Subcutaneous adipose tissue (tissue), 4 donors: ENCODE measurements around the gene ATG9A. TPM values are rescaled to one million over a fixed set of nuclear protein-coding genes. Genes with fewer than 3 reads are reported as not detected.

ENCODE experiments used
- total RNA-seq, 4 donors: library from RNA; depleted of rRNA; stranded (reverse); fragments of >200 nt; gene quantifications; one replicate each; pipeline ENCODE4 v1.1.0, GENCODE V29; 2016
- TF ChIP-seq, protein P1 (sequence below): fragments of 450-650 bp; IDR thresholded peaks from one replicate; pipeline ENCODE4 v1.5.1; 2016; ENCODE audit warnings: low read depth, mild to moderate bottlenecking, control low read depth, antibody characterized with exemption, moderate library complexity

ATG9A gene
- total RNA-seq, 4 donors from 2014 or later = 29.0 to 54.1 (median 30.3) TPM

GRCh38 chr2:219245148-219245898 lies 15.9 kb upstream of the ATG9A start, which contains the start of the genes GLB1L and STK16:
Gene GLB1L, minus strand, starts transcription at chr2:219245444. Its CDS starts 1,871 bp downstream, at chr2:219243573.
Gene STK16, plus strand, starts transcription at chr2:219245479. Its CDS starts 521 bp downstream, at chr2:219246000.
- TF ChIP-seq, protein P1, sequence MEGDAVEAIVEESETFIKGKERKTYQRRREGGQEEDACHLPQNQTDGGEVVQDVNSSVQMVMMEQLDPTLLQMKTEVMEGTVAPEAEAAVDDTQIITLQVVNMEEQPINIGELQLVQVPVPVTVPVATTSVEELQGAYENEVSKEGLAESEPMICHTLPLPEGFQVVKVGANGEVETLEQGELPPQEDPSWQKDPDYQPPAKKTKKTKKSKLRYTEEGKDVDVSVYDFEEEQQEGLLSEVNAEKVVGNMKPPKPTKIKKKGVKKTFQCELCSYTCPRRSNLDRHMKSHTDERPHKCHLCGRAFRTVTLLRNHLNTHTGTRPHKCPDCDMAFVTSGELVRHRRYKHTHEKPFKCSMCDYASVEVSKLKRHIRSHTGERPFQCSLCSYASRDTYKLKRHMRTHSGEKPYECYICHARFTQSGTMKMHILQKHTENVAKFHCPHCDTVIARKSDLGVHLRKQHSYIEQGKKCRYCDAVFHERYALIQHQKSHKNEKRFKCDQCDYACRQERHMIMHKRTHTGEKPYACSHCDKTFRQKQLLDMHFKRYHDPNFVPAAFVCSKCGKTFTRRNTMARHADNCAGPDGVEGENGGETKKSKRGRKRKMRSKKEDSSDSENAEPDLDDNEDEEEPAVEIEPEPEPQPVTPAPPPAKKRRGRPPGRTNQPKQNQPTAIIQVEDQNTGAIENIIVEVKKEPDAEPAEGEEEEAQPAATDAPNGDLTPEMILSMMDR = no peak

DNA sequence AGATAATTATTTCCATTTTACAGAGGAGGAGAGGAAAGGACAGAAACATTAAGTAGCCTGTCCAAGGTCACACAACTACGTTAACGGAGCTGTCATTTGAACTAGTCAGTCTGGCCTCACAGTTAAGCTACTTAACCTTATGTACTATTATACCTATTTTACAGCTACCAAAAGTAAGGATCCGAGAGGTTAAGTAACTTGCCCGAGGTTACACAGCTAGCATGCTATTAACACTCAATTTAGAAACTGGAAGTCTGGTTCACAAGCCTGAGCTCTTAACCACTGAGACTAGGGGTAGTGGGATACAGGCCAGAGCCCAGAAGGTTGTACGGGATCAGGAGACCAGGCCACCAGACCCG lies 15.3 kb upstream of the ATG9A start:
- TF ChIP-seq, protein P1 = no peak

DNA sequence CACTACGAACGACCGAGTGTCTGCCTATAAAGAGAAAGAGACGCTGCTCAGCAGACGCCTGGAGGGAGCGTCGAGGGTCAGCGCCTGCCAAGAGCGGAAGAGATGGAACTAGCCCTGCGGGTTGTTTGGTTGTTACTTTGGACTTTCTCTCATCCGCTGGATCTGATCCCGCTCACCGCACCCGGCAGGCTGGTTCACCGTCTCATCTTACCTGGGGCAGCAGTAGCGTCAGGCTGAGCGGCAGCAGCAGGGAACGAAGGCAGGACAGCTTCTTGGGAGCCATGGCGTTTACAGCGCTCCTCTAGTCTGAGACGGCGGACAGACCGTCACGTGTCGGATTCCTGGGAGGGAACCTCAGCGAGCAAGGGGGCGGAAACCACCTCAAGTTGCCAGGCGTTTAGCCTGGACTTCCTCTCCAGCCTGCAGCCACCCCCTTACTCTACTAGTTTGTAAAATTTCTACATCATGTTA lies 13.9 kb upstream of the ATG9A start:
- TF ChIP-seq, protein P1 = no peak

GRCh38 chr2:219234331-219234730 lies 4.9 kb upstream of the ATG9A start:
- TF ChIP-seq, protein P1 = no peak

- TF ChIP-seq, protein P1 = no peak
Observed at GRCh38 chr2:219230059-219230540, 664 bp upstream of the ATG9A start.

DNA sequence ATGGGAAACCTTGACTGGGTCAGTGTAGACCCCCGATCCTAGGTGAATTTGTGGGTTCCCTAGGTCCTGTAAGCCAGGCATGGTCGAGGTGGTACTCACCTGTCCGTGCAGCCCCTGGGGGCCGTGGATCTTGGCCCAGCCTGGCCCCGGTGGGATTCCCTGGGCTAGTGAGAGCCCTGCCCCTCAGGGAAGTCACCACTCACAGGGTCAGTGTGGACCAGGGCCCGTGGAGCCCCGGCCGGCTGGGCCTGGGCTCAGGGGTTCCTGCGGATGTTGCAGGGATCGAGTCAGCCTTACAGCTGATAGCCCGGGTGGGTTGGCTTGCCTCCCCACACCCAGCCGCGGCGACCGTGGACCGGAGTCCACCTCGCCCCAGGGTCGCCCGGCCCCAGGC lies 528 bp downstream of the ATG9A start:
- TF ChIP-seq, protein P1 = no peak

GRCh38 chr2:219228041-219228910 lies 1.2 kb downstream of the ATG9A start:
- TF ChIP-seq, protein P1 = no peak
